Duodenal mucosa (tissue), 2 donors: ENCODE data around the gene AMZ1.

Source experiments
- H3K27ac ChIP-seq: one replicate; pipeline ENCODE4 v1.7.0; 2013; ENCODE audit warnings: low read depth, low read length
- H3K27me3 ChIP-seq, 2 donors: one replicate each; pipeline ENCODE4 v1.7.0; 2013; ENCODE audit warnings: low read length in 2 of 2, control low read depth in 1 of 2; ENCODE audit not compliant: insufficient read depth in 2 of 2, control insufficient read depth in 1 of 2
- H3K36me3 ChIP-seq, 2 donors: one replicate each; pipeline ENCODE4 v1.7.0; 2013; ENCODE audit warnings: low read length in 2 of 2, control low read depth in 1 of 2; ENCODE audit not compliant: insufficient read depth in 2 of 2, control insufficient read depth in 1 of 2
- H3K4me1 ChIP-seq, 2 donors: one replicate each; pipeline ENCODE4 v1.7.0; 2013; ENCODE audit warnings: low read length in 2 of 2, control low read depth in 1 of 2; ENCODE audit not compliant: insufficient read depth in 2 of 2, control insufficient read depth in 1 of 2
- H3K4me3 ChIP-seq, 2 donors: one replicate each; pipeline ENCODE4 v1.7.0; 2013; ENCODE audit warnings: low read length in 2 of 2, low read depth in 1 of 2
- H3K9ac ChIP-seq, 2 donors: one replicate each; pipeline ENCODE4 v1.7.0; 2013; ENCODE audit warnings: low read length in 2 of 2, low read depth in 1 of 2
- H3K9me3 ChIP-seq, 2 donors: one replicate each; pipeline ENCODE4 v1.7.0; 2013; ENCODE audit warnings: low read length in 2 of 2, control low read depth in 1 of 2; ENCODE audit not compliant: control insufficient read depth in 1 of 2

AMZ1 gene

GRCh38 chr7:2701832-2702593, 14.0 kb downstream of the AMZ1 start:
- H3K27ac ChIP-seq, result no peak overlapping the region
- H3K4me3 ChIP-seq, result no peak overlapping the region
- no peaks in the 10 kb centered on the region for H3K4me1 ChIP-seq
- H3K9me3 ChIP-seq, result no peaks in the 10 kb centered on the region
- H3K36me3 ChIP-seq, result no peaks in the 10 kb centered on the region
- H3K9ac ChIP-seq, result no peak overlapping the region
- peaks cover 2 to 5% of the 10 kb centered on the region in 2 donors for H3K27me3 ChIP-seq

DNA sequence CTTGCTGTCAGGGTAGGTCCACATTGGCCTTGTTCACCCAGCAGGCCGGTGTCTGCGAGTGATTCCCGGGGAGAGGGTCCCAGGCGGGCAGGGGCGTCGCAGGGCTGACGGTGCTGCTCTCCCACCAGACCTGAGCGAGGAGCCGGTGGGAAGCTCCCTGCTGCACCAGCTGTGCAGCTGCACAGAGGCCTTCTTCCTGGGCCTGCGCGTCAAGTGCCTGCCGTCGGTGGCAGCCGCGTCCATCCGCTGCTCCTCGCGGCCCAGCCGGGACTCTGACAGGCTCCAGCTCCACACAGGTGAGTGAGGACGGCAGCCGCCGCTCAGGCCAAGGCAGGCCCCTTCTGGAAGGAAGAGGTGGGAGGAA, 14.6 kb downstream of the AMZ1 start:
- Histone ChIP-seq H3K9me3 (no peaks in the 10 kb centered on the region), H3K27ac (no peak overlapping the region), H3K4me3 (no peak overlapping the region), H3K36me3 (no peaks in the 10 kb centered on the region), H3K27me3 (peaks cover 2 to 5% of the 10 kb centered on the region in 2 donors), H3K4me1 (no peaks in the 10 kb centered on the region), H3K9ac (no peak overlapping the region)

DNA sequence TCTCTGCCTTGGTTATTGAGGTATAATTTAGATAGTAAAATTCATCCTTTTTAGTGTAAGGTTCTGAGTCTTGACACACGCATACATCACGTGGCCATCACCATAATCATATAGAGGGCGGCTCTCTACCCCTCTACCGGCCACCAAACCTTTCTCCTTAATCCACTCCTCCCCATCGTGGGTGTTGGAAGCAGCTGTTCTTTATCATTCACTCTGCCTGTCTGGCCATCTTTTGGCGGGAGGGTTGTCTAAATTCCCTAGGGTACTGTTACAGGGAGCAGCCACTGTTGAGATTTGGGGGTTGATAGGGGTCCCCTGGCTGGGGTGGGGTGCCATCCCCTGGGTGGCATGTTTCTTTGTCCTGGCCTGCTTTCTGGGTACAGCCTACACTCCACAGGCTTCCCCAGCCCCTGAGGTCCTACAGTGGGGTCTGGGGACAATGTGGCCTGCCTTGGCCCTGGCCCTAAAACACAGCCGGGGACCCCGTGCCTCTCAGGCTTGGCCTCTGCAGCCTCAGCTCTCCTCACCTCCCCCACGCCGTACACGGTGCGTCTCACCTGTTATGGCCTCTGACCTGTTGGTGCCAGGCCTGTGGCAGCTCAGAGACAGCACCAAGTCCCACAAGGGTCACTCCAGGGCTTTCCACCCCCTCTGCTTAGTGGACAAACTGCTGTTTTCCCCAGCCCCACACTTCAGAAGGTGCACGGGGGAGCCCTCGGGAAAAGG, 17.5 kb downstream of the AMZ1 start:
- H3K27ac ChIP-seq, result no peak overlapping the region
- H3K9me3 ChIP-seq, result no peaks in the 10 kb centered on the region
- H3K9ac ChIP-seq, result no peak overlapping the region
- peaks cover 4 to 13% of the 10 kb centered on the region in 2 donors for H3K4me1 ChIP-seq
- H3K27me3 ChIP-seq, result peaks cover 0 to 2% of the 10 kb centered on the region in 2 donors
- no peak overlapping the region for H3K4me3 ChIP-seq
- no peaks in the 10 kb centered on the region for H3K36me3 ChIP-seq

DNA sequence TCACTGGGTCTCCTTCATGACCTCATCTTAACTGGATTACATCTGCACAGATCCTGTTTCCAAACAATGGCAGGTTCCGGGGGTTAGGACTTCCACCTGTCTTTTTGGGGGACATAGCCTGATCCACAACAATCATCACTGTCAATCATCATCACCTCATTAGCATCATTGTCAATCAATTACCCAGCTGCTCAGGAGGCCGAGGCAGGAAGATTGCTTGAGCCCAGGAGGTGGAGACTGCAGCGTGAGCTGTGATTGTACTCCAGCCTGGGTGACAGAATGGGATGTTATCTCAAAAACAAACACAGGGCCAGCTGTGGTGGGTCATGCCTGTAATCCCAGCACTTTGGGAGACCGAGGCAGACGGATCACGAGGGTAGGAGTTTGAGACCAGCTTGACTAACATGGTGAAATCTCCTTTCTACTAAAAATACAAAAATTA, 18.7 kb downstream of the AMZ1 start:
- Histone ChIP-seq H3K9me3 (no peaks in the 10 kb centered on the region), H3K27ac (no peak overlapping the region), H3K36me3 (no peaks in the 10 kb centered on the region), H3K27me3 (peaks cover 0 to under 1% of the 10 kb centered on the region in 2 donors), H3K9ac (no peak overlapping the region), H3K4me3 (no peak overlapping the region), H3K4me1 (peaks cover 9 to 20% of the 10 kb centered on the region in 2 donors)

DNA sequence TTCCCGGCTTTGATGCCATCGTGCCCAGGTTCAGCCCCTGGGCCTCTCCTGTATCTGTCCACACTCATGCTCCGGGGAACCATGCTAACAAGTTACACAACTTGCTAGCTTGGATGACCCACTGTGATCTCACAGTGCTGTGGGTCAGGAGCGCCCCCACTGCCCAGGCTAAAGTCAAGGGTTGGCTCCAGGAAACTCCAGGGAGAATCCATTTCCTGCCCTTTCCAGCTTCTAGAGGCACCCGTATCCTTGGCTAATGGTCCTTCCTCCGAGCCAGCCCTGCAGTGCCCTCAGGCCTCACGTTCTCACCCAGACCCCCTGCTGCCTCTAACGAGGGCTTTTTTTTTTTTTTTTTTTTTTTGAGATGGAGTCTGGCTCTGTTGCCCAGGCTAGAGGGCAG, 19.5 kb downstream of the AMZ1 start:
- H3K4me3 ChIP-seq, result no peak overlapping the region
- no peaks in the 10 kb centered on the region for H3K9me3 ChIP-seq
- no peak overlapping the region for H3K27ac ChIP-seq
- peaks cover 9 to 20% of the 10 kb centered on the region in 2 donors for H3K4me1 ChIP-seq
- no peaks in the 10 kb centered on the region for H3K36me3 ChIP-seq
- no peak overlapping the region for H3K9ac ChIP-seq
- H3K27me3 ChIP-seq, result no peaks in the 10 kb centered on the region

DNA sequence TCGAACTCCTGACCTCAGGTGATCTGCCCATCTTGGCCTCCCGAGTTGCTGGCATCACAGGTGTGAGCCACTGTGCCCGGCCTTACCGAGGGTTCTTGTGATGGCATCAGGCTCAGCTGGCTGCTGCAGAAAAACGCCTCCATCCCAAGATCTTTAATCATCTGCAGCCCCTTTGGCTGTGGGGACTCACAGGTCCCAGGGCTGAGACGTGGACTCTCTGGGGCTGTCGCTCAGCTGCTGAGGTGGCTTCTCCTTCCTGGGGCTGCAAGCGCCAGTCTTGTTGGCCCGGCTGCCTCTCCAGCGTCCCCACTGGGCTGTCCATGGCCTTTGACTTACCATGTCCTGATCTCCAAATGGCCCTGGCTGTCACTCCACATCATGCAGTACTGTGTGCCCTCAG, 20.0 kb downstream of the AMZ1 start:
- Histone ChIP-seq H3K9ac (no peak overlapping the region), H3K9me3 (no peaks in the 10 kb centered on the region), H3K36me3 (no peaks in the 10 kb centered on the region)

GRCh38 chr7:2708547-2709310, 20.7 kb downstream of the AMZ1 start:
- no peak overlapping the region for H3K9ac ChIP-seq
- no peak overlapping the region for H3K4me3 ChIP-seq
- H3K36me3 ChIP-seq, result no peaks in the 10 kb centered on the region
- no peak overlapping the region for H3K27ac ChIP-seq
- H3K4me1 ChIP-seq, result peaks cover 9 to 20% of the 10 kb centered on the region in 2 donors
- H3K9me3 ChIP-seq, result no peaks in the 10 kb centered on the region
- H3K27me3 ChIP-seq, result no peaks in the 10 kb centered on the region

More for the DNA sequence above, 20.0 kb downstream of the AMZ1 start:
- Histone ChIP-seq H3K4me3 (no peak overlapping the region), H3K27me3 (no peaks in the 10 kb centered on the region), H3K4me1 (peaks cover 9 to 20% of the 10 kb centered on the region in 2 donors), H3K27ac (no peak overlapping the region)

GRCh38 chr7:2709553-2710285, 21.7 kb downstream of the AMZ1 start:
- Histone ChIP-seq H3K4me1 (peaks cover 9 to 20% of the 10 kb centered on the region in 2 donors), H3K27ac (no peak overlapping the region), H3K27me3 (no peaks in the 10 kb centered on the region), H3K9ac (peak overlapping the region; percentile 45 to 51), H3K36me3 (no peaks in the 10 kb centered on the region), H3K4me3 (peak overlapping the region; percentile 66 to 76), H3K9me3 (no peaks in the 10 kb centered on the region)

DNA sequence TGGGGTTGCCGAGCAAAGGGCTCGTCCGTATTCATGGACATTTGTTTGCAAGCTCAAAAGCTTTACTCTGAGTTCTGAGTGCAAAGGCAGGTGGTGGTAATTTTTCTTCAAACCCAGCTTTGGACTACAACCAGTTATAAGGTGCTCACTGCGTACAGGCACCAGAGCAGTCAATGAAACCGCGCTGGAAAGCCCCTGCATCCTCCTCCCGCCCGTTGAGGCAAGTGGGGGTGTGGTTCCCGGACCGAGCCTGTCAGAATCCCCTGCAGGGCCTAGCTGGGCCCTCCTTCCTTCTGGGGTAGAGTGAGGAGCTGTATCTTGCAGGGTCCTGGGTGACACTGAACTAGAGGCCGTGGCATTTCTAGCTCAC, 22.3 kb downstream of the AMZ1 start:
- no peaks in the 10 kb centered on the region for H3K36me3 ChIP-seq
- no peaks in the 10 kb centered on the region for H3K27me3 ChIP-seq
- H3K9ac ChIP-seq, result peak overlapping the region; percentile 45 to 51
- H3K4me1 ChIP-seq, result peaks cover 9 to 20% of the 10 kb centered on the region in 2 donors
- H3K9me3 ChIP-seq, result no peaks in the 10 kb centered on the region
- H3K27ac ChIP-seq, result no peak overlapping the region
- peak overlapping the region; percentile 66 to 76 for H3K4me3 ChIP-seq
